AG09309 (cell line): ENCODE data around the gene MAP3K14.

Experiments used
- DNase-seq: peaks from one replicate; pipeline ENCODE4 v3.0.0-alpha.2; 2010; ENCODE audit warnings: low read depth
- H3K4me3 ChIP-seq: 2 replicates; pipeline ENCODE4 v1.5.1; 2011; ENCODE audit warnings: mild to moderate bottlenecking, low read depth, low read length, moderate library complexity; ENCODE audit not compliant: control insufficient read depth
- TF ChIP-seq, protein P1 (sequence below): IDR thresholded peaks from 2 replicates; pipeline ENCODE4 v1.5.1; 2011; ENCODE audit warnings: mild to moderate bottlenecking, low read depth, low read length, inconsistent platforms; ENCODE audit not compliant: insufficient read depth, control insufficient read depth; ENCODE audit errors: missing control alignments

Gene MAP3K14

DNA sequence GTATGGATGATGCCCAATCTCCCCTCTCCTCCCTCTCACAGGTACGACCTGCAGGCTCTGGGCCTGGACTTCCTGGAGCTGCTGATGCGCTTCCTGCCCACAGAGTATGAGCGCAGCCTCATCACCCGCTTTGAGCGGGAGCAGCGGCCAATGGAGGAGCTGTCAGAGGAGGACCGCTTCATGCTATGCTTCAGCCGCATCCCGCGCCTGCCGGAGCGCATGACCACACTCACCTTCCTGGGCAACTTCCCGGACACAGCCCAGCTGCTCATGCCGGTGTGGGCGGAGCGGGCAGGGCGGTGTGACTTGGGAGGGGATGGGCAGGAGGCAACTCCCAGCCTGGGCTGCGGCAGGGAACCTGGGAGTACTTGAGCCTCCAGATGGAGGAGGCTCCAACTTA lies 73.1 kb downstream of the MAP3K14 start:
- DNase-seq, result no peak
- H3K4me3 ChIP-seq, result no peak overlapping the region
- TF ChIP-seq, protein P1, sequence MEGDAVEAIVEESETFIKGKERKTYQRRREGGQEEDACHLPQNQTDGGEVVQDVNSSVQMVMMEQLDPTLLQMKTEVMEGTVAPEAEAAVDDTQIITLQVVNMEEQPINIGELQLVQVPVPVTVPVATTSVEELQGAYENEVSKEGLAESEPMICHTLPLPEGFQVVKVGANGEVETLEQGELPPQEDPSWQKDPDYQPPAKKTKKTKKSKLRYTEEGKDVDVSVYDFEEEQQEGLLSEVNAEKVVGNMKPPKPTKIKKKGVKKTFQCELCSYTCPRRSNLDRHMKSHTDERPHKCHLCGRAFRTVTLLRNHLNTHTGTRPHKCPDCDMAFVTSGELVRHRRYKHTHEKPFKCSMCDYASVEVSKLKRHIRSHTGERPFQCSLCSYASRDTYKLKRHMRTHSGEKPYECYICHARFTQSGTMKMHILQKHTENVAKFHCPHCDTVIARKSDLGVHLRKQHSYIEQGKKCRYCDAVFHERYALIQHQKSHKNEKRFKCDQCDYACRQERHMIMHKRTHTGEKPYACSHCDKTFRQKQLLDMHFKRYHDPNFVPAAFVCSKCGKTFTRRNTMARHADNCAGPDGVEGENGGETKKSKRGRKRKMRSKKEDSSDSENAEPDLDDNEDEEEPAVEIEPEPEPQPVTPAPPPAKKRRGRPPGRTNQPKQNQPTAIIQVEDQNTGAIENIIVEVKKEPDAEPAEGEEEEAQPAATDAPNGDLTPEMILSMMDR, result no peak

DNA sequence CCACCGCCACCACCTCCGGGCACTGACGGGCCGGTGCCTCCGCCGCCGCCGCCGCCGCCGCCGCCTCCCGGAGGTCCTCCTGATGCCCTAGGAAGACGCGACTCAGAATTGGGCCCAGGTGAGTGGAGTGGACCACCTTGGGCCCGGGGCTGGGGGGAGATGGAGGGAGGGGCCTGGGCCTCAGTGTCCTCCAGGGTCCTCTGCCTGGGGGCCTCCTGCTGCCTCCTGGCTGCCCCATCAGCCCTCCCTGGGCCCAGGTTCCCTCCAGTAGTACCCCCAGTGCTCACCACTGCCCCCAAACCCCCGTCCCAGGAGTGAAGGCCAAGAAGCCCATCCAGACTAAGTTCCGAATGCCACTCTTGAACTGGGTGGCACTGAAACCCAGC lies 74.8 kb downstream of the MAP3K14 start:
- no peak for DNase-seq
- H3K4me3 ChIP-seq, result no peak overlapping the region
- TF ChIP-seq, protein P1, result no peak

DNA sequence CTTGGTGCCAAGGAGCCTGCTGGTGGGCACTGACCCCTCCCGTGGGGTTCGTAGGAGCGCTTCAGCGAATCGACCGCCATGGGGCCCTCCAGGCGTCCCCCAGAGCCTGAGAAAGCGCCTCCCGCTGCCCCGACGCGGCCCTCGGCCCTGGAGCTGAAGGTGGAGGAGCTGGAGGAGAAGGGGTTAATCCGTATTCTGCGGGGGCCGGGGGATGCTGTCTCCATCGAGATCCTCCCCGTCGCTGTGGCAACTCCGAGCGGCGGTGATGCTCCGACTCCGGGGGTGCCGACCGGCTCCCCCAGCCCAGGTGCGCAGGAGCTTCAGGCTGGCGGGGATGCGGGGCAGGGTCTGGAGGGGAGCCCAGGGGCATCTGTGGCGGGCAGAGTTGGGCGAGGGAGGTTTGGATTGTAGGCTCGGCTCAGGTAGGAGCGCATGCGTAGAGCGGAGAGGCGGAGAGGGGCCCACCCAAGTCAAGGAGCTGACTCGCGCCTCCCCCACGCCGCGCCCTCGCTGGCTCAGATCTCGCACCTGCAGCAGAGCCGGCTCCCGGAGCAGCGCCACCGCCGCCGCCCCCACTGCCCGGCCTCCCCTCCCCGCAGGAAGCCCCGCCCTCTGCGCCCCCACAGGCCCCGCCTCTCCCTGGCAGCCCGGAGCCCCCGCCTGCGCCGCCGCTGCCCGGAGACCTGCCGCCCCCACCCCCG lies 75.3 kb downstream of the MAP3K14 start:
- TF ChIP-seq, protein P1, result no peak
- no peak overlapping the region for H3K4me3 ChIP-seq
- DNase-seq, result no peak

DNA sequence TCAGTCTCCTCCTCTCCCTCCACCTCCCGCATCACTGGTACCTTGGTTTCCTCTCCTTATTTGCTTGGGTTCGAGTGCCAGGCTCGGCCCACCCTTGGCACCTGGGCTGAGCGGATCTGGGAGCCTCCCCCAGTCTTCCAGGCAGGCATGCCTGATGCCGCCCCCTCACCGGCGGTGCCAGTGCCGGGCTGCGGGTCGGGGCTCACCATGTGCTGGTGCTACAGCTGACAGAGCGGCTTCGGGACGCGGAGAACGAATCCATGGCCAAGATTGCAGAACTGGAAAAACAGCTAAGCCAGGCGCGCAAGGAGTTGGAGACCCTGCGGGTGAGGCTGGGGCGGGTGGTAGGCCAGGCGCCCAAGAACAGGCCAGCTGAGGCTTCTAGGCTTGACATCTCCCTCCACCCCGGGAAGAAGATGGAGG lies 75.9 kb downstream of the MAP3K14 start:
- TF ChIP-seq, protein P1, result no peak
- no peak for DNase-seq
- no peak overlapping the region for H3K4me3 ChIP-seq

DNA sequence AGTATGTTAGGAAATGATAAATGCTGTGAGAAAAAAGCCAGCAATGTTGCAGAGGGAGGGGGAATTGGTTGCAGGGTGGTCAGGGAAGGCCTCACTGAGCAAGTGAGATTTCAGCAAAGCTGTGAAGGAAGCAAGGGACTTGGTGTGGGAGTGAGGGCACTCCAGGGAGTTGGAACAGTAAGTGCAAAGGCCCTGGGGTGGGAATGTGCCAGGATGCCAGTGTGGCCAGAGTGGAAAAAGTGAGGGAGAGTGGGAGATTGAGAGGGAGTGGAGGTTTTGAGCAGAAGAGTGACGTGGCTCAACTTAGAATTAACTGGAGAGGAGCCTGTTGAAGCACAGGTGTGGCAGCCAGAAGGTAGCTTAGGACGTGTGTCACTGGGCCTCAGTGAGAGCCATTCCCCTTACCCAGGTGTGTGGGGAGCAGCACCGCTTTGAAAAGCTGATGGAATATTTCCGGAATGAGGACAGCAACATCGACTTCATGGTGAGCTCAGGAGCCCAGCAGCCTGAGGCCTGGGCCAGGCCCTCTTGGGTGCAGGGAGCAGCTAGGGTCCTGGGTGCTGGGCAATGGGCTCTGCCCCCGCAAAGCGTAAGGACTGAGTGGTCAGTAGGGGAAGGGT lies 78.6 kb downstream of the MAP3K14 start:
- TF ChIP-seq, protein P1, result no peak
- no peak for DNase-seq
- H3K4me3 ChIP-seq, result no peak overlapping the region

DNA sequence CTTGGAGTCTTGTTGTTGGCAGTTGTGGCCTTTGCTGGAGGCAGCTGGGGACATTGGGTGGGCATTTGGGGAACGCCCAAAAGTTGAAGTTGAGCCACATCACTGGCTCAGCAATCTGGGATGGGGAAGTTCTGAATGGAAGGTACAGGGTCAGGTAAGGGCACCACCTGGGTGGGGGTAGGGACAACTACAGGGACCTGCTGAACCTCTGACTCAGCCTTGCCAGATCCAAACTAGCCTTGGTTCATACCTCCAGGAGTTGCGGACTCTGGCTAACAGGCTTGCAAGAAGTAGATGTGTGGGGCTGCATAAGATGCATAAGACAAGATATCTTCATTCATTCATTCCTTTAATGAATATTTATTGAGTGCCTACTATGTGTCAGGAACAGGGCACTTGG lies 79.1 kb downstream of the MAP3K14 start:
- no peak overlapping the region for H3K4me3 ChIP-seq
- DNase-seq, result no peak
- TF ChIP-seq, protein P1, result no peak
